HEK293 (cell line): ENCODE data around the gene RPUSD2.

Source experiments
- CTCF ChIA-PET: fragments of 350-600 bp; formaldehyde crosslinking; extraction: SDS; loops from one replicate; lab custom pipeline; 2021; ENCODE audit warnings: antibody characterized with exemption; lab: Yijun Ruan, JAX
- POLR2A ChIA-PET: fragments of 300-600 bp; formaldehyde crosslinking; extraction: SDS; loops from one replicate; lab custom pipeline; 2020; ENCODE audit warnings: antibody characterized with exemption, inconsistent platforms; lab: Yijun Ruan, JAX
- H3K27ac ChIP-seq: fragments of 200-500 bp; sonication (Bioruptor generic); 2 replicates; pipeline ENCODE4 v1.5.1; 2014; ENCODE audit warnings: low read depth, low read length, control low read depth, inconsistent platforms; ENCODE audit errors: extremely low read depth
- H3K36me3 ChIP-seq, 2 experiments: fragments of 200-500 bp in 1 of 2; sonication (Bioruptor generic) in 1 of 2; 1 replicate in 1 of 2; 2 replicates in 1 of 2; pipeline ENCODE4 v1.5.1; 2014 to 2017; ENCODE audit warnings: inconsistent platforms in 2 of 2, low read length in 2 of 2; ENCODE audit not compliant: control insufficient read depth in 2 of 2, insufficient read depth in 1 of 2
- H3K4me1 ChIP-seq: fragments of 200-500 bp; sonication (Bioruptor generic); 2 replicates; pipeline ENCODE4 v1.5.1; 2014; ENCODE audit warnings: mild to moderate bottlenecking, low read length, inconsistent platforms; ENCODE audit not compliant: control insufficient read depth, insufficient read depth
- H3K4me3 ChIP-seq: 2 replicates; pipeline ENCODE4 v1.5.1; 2011; ENCODE audit warnings: low read depth, mild to moderate bottlenecking, control low read depth, low read length, moderate library complexity
- H3K9me3 ChIP-seq: fragments of 200-500 bp; sonication (Bioruptor generic); 2 replicates; pipeline ENCODE4 v1.5.1; 2014; ENCODE audit warnings: low read depth, low read length, inconsistent platforms; ENCODE audit not compliant: control insufficient read depth, insufficient read depth
- GLI4 ChIP-seq: fragments of 450-650 bp; formaldehyde crosslinking; IDR thresholded peaks from 2 replicates; pipeline ENCODE4 v1.5.1; 2016; ENCODE audit warnings: missing biosample characterization, missing genetic modification characterization
- GLIS1 ChIP-seq: fragments of 450-650 bp; formaldehyde crosslinking; IDR thresholded peaks from 2 replicates; pipeline ENCODE4 v1.5.1; 2016; ENCODE audit warnings: missing biosample characterization, missing genetic modification characterization
- KLF1 ChIP-seq: fragments of 450-650 bp; formaldehyde crosslinking; IDR thresholded peaks from 2 replicates; pipeline ENCODE4 v1.5.1; 2016; ENCODE audit warnings: missing biosample characterization, missing genetic modification characterization
- KLF10 ChIP-seq: fragments of 450-650 bp; IDR thresholded peaks from 2 replicates; pipeline ENCODE4 v1.5.1; 2018; ENCODE audit warnings: missing biosample characterization, mild to moderate bottlenecking, missing genetic modification characterization
- MEIS1 ChIP-seq: sonication (generic); formaldehyde crosslinking; IDR thresholded peaks from 2 replicates; pipeline ENCODE4 v1.8.1; 2022; ENCODE audit warnings: missing genetic modification reagents, mild to moderate bottlenecking, borderline replicate concordance
- SCRT1 ChIP-seq: fragments of 450-650 bp; formaldehyde crosslinking; IDR thresholded peaks from 2 replicates; pipeline ENCODE4 v1.5.1; 2016; ENCODE audit warnings: missing biosample characterization, missing genetic modification characterization, borderline replicate concordance
- SCRT2 ChIP-seq: fragments of 450-650 bp; formaldehyde crosslinking; IDR thresholded peaks from 2 replicates; pipeline ENCODE4 v1.5.1; 2016; ENCODE audit warnings: missing biosample characterization, missing genetic modification characterization
- ZNF133 ChIP-seq: fragments of 450-650 bp; formaldehyde crosslinking; IDR thresholded peaks from 2 replicates; pipeline ENCODE4 v1.5.1; 2016; ENCODE audit warnings: missing biosample characterization, missing genetic modification characterization
- ZNF146 ChIP-seq: fragments of 450-650 bp; formaldehyde crosslinking; IDR thresholded peaks from 2 replicates; pipeline ENCODE4 v1.5.1; 2016; ENCODE audit warnings: missing biosample characterization, missing genetic modification characterization
- ZNF155 ChIP-seq: fragments of 450-650 bp; formaldehyde crosslinking; IDR thresholded peaks from 2 replicates; pipeline ENCODE4 v1.5.1; 2016; ENCODE audit warnings: missing biosample characterization, missing genetic modification characterization
- ZNF274 ChIP-seq, 2 experiments: fragments of 200-500 bp in 1 of 2; fragments of 450-650 bp in 1 of 2; sonication (Bioruptor generic) in 1 of 2; formaldehyde crosslinking in 1 of 2; IDR thresholded peaks; 2 replicates each; pipeline versions ENCODE4 v1.5.1 to v1.6.1; 2014 to 2016; ENCODE audit warnings: borderline replicate concordance in 1 of 2, inconsistent platforms in 1 of 2, low read length in 1 of 2, missing biosample characterization in 1 of 2, missing genetic modification characterization in 1 of 2
- ZNF37A ChIP-seq: fragments of 450-650 bp; IDR thresholded peaks from 2 replicates; pipeline ENCODE4 v1.5.1; 2018; ENCODE audit warnings: missing biosample characterization, missing genetic modification characterization
- ZNF561 ChIP-seq: fragments of 450-650 bp; IDR thresholded peaks from 2 replicates; pipeline ENCODE4 v1.5.1; 2018; ENCODE audit warnings: missing biosample characterization, missing genetic modification characterization, borderline replicate concordance
- ZNF621 ChIP-seq: fragments of 450-650 bp; formaldehyde crosslinking; IDR thresholded peaks from 2 replicates; pipeline ENCODE4 v1.5.1; 2017; ENCODE audit warnings: missing biosample characterization, missing genetic modification characterization
- ZNF670 ChIP-seq: fragments of 450-650 bp; formaldehyde crosslinking; IDR thresholded peaks from 2 replicates; pipeline ENCODE4 v1.5.1; 2016; ENCODE audit warnings: missing biosample characterization, missing genetic modification characterization, low read depth
- ZNF707 ChIP-seq: fragments of 450-650 bp; formaldehyde crosslinking; IDR thresholded peaks from 2 replicates; pipeline ENCODE4 v1.5.1; 2016; ENCODE audit warnings: missing biosample characterization, missing genetic modification characterization
- ZNF747 ChIP-seq: fragments of 450-650 bp; formaldehyde crosslinking; IDR thresholded peaks from 2 replicates; pipeline ENCODE4 v1.5.1; 2016; ENCODE audit warnings: missing biosample characterization, missing genetic modification characterization
- ZNF776 ChIP-seq: fragments of 450-650 bp; formaldehyde crosslinking; IDR thresholded peaks from 2 replicates; pipeline ENCODE4 v1.5.0; 2017; ENCODE audit warnings: missing biosample characterization, missing genetic modification characterization, borderline replicate concordance
- ZSCAN23 ChIP-seq: fragments of 450-650 bp; formaldehyde crosslinking; IDR thresholded peaks from 2 replicates; pipeline ENCODE4 v1.5.1; 2016; ENCODE audit warnings: missing biosample characterization, missing genetic modification characterization
- TF ChIP-seq, protein P1 (sequence below): fragments of 450-650 bp; formaldehyde crosslinking; IDR thresholded peaks from 2 replicates; pipeline ENCODE4 v1.5.0; 2017; ENCODE audit warnings: missing biosample characterization, missing genetic modification characterization, borderline replicate concordance
- TF ChIP-seq, protein P2 (sequence below): fragments of 450-650 bp; formaldehyde crosslinking; IDR thresholded peaks from 2 replicates; pipeline ENCODE4 v1.5.1; 2016; ENCODE audit warnings: missing biosample characterization, missing genetic modification characterization
- TF ChIP-seq, protein P3 (sequence below): fragments of 450-650 bp; formaldehyde crosslinking; IDR thresholded peaks from 2 replicates; pipeline ENCODE4 v1.5.1; 2017; ENCODE audit warnings: missing biosample characterization, missing genetic modification characterization

Gene RPUSD2

DNA sequence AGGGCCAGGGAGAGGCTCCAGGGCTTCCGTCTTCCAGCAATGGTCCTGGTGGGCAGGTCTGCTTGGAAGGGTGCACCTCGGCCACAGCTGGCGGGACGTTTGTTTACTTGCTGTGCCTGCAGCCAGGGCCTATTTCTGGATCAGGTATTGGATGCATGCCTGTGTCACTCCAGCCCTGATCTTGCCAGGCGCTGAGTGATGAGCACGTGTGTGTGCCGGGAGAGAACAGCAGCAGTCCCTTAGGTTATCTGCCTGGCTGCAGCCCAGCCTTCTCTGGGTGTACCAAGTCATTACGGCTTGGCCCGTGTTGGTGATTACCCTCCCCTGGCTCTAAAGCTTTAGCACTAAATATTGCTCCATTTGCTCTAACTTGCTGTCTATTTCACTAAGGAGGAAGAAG, 19.2 kb upstream of the RPUSD2 start:
- CTCF ChIA-PET, result no interaction called here
- TF ChIP-seq ZNF707 (tag by site-specific recombination) (no peak), ZNF561 (tag by site-specific recombination) (no peak), GLIS1 (no peak), GLI4 (no peak), ZNF621 (no peak), ZSCAN23 (tag by site-specific recombination) (no peak), ZNF155 (tag by site-specific recombination) (no peak)
- TF ChIP-seq, protein P1, sequence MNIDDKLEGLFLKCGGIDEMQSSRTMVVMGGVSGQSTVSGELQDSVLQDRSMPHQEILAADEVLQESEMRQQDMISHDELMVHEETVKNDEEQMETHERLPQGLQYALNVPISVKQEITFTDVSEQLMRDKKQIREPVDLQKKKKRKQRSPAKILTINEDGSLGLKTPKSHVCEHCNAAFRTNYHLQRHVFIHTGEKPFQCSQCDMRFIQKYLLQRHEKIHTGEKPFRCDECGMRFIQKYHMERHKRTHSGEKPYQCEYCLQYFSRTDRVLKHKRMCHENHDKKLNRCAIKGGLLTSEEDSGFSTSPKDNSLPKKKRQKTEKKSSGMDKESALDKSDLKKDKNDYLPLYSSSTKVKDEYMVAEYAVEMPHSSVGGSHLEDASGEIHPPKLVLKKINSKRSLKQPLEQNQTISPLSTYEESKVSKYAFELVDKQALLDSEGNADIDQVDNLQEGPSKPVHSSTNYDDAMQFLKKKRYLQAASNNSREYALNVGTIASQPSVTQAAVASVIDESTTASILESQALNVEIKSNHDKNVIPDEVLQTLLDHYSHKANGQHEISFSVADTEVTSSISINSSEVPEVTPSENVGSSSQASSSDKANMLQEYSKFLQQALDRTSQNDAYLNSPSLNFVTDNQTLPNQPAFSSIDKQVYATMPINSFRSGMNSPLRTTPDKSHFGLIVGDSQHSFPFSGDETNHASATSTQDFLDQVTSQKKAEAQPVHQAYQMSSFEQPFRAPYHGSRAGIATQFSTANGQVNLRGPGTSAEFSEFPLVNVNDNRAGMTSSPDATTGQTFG, result no peak
- H3K4me3 ChIP-seq, result no peak overlapping the region
- H3K36me3 ChIP-seq, result peaks cover 0 to 51% of the 10 kb centered on the region in 2 experiments; a peak in 2 of 3 replicates
- no peaks in the 10 kb centered on the region for H3K4me1 ChIP-seq
- H3K9me3 ChIP-seq, result no peaks in the 10 kb centered on the region
- POLR2A ChIA-PET, result no interaction called here
- H3K27ac ChIP-seq, result no peak overlapping the region

DNA sequence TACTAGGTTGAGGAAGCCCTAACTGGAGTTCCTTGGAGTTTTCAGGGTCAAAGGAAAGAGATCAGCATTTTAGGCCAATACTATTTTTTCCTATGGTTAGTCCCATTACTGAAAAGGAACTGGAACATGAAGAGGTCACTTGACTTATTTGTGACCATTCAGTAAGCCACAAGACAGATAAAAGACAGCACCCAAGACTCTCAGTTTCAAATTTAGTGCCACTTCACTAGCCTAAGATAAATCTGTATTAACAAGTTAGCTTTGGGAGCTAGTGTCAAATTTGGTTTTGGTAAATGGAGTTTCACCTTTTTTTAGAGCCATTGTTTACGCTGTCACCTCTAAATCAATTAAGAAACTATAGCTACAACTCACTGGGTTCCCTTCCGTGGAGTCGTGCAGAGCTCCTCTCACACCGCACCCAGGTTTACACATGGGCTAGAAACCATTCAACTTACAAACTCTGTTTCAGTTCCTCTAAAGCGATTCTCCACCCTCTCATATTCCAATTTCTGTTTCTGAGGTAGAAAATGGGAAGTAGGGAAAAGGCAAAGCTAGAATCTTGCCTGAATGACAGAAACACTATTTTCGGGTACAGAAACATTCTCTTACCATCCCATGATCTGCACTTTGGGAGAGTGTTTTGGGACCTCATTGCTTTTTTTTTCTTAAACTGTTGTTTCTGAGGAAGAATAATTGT, 18.6 kb upstream of the RPUSD2 start:
- CTCF ChIA-PET, result no interaction called here
- Histone ChIP-seq H3K27ac (no peak overlapping the region), H3K4me1 (no peaks in the 10 kb centered on the region), H3K4me3 (no peak overlapping the region), H3K36me3 (peaks cover 0 to 57% of the 10 kb centered on the region in 2 experiments; a peak in 2 of 3 replicates), H3K9me3 (no peaks in the 10 kb centered on the region)
- POLR2A ChIA-PET, result no interaction called here
- TF ChIP-seq, protein P2, sequence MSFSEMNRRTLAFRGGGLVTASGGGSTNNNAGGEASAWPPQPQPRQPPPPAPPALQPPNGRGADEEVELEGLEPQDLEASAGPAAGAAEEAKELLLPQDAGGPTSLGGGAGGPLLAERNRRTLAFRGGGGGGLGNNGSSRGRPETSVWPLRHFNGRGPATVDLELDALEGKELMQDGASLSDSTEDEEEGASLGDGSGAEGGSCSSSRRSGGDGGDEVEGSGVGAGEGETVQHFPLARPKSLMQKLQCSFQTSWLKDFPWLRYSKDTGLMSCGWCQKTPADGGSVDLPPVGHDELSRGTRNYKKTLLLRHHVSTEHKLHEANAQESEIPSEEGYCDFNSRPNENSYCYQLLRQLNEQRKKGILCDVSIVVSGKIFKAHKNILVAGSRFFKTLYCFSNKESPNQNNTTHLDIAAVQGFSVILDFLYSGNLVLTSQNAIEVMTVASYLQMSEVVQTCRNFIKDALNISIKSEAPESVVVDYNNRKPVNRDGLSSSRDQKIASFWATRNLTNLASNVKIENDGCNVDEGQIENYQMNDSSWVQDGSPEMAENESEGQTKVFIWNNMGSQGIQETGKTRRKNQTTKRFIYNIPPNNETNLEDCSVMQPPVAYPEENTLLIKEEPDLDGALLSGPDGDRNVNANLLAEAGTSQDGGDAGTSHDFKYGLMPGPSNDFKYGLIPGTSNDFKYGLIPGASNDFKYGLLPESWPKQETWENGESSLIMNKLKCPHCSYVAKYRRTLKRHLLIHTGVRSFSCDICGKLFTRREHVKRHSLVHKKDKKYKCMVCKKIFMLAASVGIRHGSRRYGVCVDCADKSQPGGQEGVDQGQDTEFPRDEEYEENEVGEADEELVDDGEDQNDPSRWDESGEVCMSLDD (tag by site-specific recombination), result no peak
- TF ChIP-seq ZNF133 (tag by site-specific recombination) (no peak), SCRT1 (no peak), MEIS1 (no peak), ZNF37A (no peak), ZNF146 (tag by site-specific recombination) (no peak), ZNF670 (no peak), SCRT2 (no peak), KLF1 (no peak), KLF10 (tag by site-specific recombination) (no peak), ZNF776 (tag by site-specific recombination) (no peak), ZNF747 (tag by site-specific recombination) (no peak), ZNF274 (IDR thresholded peaks at IDR 0.05; ENCODE audit: low read length) (no peak), ZNF274 (tag by site-specific recombination; IDR thresholded peaks at IDR 0.05; ENCODE audit: borderline replicate concordance) (no peak)
- TF ChIP-seq, protein P3, sequence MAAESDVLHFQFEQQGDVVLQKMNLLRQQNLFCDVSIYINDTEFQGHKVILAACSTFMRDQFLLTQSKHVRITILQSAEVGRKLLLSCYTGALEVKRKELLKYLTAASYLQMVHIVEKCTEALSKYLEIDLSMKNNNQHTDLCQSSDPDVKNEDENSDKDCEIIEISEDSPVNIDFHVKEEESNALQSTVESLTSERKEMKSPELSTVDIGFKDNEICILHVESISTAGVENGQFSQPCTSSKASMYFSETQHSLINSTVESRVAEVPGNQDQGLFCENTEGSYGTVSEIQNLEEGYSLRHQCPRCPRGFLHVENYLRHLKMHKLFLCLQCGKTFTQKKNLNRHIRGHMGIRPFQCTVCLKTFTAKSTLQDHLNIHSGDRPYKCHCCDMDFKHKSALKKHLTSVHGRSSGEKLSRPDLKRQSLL, result no peak
